ENCODE results near the gene GPC6.

Gene GPC6

DNA sequence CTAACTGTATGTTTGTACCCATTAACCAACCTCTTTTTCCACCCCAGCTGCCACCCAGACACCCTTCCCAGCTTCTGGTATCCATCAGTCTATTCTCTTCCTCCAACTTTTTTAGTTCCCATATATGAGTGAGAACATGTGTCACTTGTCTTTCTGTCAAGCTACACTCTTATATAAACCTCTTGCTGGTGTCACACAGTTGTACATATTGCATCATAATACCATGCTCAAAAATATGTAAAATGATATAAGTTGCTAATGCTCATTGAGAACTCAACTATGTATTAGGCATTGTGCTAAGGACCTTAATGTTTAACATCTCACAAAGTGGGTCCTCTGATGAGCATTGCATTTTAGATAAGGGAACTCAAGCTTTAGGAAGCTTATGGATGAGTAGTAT lies 395.4 kb downstream of the GPC6 start:
- no peak for DNase-seq

DNA sequence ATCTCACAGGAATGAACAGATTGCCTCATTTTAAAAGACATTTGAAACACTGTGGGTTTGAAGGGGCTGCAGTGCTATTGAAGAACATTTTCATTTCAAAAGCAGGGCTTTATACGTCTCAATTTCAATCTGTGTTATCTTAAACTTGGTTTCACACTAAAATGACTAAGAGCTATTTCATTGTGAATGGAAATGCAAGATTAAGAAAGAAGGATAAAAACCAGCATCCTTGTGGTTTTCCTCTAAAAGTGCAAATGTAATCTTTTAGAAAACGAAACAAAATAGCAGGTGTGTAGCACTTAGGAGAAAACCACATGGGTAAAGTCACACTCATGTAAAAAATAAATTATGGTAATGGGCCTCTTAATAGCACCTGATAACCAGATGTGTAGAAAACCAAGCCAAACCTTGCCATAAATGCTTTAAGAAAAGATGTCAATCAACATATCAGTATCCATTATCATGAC lies 397.7 kb downstream of the GPC6 start:
- DNase-seq: no peak

DNA sequence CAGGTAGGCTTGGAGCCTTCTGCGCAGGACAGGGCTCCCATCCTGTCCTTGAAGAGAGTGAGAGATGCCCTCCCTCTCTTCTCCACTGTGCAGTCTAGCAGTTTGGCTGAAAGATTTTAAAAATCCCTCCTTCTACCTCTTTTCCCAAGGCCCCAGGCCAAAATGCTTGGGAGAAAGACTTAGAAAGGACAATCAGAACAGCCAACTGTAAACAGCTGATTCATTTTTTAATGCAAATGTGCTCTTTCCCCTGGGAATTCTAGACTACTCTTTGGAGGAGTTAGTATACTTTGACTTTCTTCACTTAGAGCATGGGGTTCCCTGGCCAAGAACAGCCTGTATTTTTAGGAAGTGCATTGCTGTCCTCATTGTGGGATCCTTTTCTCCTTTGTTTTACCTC lies 398.9 kb downstream of the GPC6 start:
- DNase-seq: no peak

DNA sequence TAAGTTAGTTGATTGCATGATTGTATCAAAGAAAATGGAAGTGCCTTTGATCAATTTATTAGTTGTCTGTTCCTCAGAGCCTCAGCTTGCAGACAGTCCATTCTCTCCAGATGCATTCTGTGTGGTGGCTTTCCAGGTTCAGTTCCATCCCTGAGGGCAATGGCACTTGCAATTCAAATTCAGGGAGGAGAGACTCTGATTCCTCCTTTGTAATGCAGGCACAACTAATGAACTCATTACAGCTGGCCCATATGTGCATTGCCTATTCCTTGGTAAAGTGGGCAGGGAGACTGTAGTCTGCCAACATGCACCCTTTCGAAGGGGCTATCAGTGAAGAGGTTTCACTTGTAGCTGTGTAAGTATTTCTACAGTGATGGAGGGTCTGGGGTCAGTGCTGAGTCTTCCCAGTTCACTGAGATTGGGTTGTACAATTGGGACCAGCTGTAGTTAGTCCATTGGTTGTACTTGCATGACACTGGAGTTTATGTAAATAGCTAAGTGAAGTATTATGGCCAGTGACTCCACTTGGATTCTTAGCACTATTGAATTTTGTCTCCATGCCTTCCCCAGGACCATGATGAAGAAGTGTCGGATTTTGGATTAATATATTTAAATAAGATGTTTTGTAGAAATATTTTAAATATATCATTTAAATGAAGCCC lies 401.7 kb downstream of the GPC6 start:
- DNase-seq: no peak

DNA sequence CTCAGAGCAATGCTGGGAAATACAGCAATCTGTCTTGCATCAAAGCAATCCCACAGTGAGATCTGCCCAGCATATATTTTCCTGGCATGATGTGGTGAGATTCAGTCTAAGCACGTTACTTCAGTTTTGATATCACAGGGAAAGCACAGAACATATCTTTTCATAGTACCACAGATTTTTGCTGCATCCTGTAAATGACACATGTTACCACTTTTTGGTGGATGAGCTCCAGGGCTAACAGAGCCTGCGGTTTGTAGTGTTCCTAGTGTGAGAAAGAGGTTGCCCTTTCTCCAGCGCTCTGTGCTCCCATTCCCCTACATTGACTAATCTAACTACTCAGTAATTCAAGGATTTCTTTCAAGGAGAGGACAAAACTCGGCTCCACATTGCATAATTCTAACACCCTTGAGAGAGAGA lies 409.0 kb downstream of the GPC6 start:
- no peak for DNase-seq

DNA sequence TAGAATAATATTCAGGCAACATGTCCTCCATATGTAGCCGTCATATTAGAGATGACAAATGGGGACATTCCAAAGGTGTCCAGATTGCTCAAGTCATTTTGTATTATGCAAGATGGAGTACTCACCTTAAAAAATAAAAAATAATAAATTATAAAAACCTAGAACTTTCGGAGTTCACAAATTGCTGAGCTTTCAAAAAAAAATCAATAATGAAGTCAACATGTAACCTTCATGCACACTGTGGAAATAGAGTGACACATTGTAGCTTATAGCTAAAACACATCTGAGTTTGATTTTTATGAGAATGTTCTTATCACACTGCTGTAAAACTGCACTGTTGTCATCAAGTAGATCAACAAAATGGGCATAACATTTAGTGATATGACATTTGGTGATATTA lies 411.2 kb downstream of the GPC6 start:
- DNase-seq: no peak

DNA sequence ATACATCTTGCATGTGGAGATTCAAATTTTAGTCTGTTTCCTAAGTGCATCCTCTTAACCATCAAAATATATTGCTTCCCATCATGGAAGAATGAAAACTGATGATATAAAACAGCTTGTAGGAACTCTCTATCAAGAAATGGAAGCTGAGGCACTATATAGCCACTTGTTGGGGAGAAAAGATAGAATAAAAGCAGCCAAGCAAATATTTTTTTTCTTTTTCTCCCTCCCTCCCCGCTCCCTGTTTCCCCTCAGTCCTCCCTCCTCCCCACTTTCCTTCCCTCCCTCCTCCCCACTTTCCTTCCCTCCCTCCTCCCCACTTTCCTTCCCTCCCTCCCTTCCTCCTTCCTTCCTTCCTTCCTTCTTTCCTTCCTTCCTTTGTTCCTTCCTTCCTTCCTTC lies 413.8 kb downstream of the GPC6 start:
- no peak for DNase-seq

DNA sequence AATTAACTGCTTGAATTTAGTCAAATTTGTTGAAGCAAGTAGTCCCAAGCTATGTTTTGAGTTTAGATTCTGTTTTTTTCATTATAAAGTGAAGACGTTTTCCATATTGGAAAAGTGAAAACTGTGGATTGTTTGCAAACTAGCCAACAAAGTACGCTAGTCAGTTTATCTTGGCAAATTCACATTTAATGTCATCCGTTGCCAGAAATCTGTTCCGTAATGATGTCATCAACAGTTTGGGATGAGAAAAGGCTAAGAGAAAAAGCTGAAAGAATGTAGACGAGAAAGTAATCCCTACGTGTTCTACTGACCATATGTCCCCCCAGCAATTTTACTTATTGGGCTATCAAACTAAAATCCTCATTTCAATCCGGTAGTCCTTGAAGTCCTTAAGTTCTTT lies 419.6 kb downstream of the GPC6 start:
- no peak for DNase-seq

DNA sequence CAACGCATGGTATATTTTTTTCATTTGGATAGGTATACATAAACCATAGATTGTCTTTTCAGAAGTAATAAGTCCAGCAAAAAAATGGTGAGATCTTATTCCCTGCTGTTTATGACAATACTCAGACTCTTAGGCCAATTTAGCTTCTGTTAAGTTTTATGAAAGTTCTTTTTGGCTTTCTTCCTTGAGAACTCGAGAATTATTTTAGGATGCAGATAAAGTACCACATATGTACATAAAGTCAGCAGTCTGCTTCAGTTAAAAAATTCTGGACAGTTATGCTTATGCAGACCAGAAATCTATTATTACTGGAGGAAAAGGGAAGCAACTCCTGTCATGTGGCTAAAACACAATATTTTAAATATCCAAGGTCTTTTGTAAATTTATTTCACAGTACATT lies 422.9 kb downstream of the GPC6 start:
- no peak for DNase-seq

DNA sequence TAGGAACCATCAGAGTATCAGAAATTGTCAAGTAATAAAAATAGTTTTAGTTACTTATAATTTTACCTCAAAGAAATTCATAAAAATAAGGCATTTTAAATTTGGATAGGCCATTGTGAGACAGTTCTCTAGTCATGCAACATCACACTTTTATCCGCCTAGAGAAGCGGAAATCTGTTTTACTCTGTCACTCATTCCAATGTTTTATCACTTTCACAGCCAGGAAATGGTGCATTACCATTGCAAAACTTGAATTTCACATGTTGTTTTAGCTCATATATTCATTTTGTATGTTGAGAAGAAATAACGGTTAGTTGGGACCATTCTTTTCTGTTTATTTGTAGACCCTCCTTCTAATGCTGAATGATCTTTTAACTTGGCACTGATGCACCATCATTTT lies 427.2 kb downstream of the GPC6 start:
- no peak for DNase-seq

DNA sequence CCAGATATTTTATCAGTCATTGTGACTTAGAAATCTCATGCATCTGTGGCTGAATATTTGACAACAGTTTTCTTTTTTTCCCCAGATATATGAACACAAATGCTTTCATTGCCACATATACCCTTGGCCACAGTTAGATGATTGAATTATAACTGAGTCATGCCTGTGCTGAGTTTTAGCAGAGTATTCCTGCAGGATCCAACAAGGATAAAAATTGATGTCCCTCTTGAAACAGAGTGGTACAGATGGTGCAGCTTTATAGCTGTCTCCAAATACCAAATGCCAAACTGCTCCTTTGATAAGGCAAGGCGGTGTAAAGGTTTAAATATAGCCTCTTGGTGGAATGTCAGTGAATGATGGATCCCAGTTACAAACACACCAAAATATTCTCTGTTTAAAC lies 428.5 kb downstream of the GPC6 start:
- no peak for DNase-seq

DNA sequence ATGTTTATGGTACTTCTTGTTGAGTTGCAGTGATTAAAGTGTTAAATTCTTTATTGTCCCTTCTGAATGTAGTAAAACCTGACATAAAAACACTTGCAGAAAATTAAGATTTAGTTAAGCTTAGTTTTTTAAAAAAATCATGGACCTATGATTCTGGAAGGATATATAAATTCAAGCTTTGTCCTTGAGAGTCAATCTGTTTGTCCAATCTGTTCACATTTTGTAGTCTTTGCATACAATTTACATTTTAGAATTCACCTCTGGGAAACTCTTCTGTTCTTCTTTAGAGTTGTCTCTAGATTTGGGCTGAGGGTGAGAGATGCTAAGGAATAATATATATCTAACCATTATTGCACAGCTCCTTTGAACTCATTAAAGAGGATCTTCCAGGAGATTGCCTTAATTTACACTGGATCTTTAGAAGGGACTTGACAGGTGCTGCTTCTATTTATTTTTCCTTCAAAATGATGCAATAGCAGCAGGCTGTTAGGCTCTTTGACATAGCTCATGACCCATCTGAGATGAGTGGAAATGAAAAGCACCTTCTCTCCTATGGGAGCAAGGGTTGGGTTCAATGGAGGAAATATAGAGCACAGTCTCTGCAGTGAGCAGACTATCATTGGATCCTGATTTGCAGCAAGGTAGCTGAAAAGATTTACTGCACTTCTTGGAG lies 433.9 kb downstream of the GPC6 start:
- no peak for DNase-seq

DNA sequence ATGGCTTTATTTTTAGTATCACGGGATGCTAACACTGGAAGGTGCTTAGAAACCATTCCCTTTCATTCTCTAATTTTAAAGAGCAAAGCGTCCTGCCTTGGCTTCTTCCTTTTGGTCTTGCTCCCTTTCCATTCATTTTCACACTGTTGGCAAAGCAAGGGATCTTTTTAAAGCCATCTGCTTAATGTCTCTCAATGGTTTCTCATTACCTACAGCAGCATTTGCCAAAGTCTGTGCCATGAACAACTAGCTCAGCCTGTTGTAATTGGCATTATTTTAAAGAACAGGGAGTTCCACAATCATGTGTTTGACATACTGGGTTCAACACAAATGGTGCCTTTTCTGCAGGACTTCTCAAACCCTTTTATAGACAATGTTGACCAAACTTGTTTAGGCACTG lies 444.3 kb downstream of the GPC6 start:
- no peak for DNase-seq

DNA sequence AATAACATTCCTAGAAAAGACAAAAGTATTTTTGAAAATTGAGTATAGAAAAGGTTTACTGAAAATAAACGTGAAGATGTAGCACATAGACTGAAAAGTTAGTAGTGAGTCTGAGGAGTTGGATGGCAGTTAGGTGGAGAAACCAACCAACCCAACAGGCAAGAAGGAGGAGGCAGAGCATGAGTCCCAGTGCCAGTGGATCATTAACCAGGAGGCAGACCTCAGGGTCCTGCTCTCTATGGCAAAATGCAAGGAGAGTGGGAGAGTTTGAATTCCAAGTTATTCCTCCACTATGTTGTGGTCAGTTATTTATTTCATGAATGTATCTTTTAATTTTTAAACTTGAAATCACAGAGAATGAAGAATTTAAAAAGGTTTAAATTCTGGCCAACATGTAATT lies 446.4 kb downstream of the GPC6 start:
- DNase-seq: no peak

DNA sequence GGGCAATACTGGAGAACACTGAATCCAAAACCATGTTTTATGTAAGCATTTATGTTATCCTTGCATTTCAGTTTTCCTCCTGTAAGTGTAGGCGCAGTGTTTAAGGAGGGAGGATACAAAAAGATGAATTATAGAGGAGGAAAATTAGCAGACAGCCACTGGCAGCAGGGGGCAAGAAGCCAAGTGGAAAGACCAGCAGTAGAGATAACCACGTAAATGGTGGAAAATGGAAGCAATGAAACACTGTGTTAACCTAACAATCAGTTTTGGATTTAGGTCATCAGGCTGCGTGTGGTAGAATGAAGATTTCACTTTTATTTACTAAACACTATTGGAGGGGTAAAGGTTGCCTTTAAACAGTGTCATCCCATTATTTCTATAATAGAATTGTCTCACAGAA lies 447.3 kb downstream of the GPC6 start:
- DNase-seq: no peak

DNA sequence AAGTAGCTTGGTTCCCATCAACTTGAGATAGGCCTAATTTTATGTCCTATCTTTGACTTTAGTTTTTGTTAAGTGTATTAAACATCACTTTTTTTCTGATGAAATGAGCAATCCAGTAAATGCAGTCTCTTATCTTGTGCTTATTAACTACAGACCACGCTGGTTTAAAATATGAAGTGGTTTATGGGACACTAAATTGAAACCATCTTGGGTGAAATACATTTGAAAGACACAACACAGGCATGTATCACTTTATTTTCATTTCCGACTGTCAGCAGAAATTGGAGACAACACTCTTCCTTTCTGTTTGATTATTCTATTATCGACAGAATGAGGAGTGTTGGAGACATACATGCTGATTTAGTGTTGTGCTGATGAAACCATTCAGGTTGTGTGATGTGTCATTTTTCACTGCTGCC lies 447.7 kb downstream of the GPC6 start:
- DNase-seq: no peak

DNA sequence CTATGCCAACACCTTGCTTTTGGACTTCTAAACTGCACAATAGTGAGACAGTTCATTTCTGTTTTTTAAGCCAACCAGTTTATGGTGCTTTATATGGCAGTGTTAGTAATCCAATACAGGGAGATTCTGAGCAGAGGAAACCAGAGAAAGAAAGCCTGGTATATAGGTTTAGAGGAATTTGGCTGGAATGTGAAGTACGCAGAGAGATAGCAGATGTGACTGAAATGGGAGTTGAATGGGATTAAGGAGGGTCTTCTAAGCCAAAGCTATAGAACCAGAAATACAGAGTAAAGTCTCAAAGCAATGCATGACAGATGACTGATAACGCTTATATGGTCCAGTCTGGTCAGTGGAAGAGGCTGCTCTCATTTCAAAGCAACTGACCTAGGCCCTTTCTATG lies 453.7 kb downstream of the GPC6 start:
- DNase-seq: no peak

DNA sequence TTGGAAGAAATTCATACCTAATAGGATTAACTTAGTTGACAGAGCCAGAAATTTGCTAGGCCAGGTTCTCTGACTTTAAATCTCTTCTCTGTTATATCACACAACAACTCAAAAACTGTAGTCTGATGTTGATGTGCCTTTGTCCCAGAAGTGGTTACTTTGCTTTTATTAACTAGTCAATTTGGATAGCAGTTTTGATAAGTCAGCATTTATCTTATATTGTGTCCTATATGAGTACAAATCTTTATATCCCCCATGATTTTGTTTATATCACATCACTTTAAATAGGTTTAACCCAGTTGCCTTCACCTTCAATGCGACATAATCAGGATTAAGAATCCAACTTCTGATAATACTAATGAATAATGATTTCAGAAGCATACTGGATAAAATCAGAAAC lies 459.3 kb downstream of the GPC6 start:
- no peak for DNase-seq

DNA sequence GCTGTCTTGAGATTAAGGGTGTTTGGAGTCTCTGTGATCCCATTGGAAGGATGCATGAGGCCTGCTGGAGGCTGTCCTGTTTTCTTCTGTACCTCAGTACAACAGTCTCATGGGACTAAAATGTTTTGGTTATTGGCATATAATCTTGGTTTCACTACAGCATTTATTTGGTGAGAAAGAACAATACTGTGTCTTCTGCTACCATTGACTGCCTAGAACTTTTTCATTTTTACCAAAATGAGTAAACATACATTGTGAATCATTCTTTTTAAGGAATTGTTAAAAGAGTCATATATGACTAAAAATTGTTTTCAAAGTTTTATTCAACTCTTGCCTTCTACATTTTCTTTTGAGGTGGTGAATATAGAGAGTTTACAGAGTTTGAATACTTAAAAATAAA lies 459.8 kb downstream of the GPC6 start:
- DNase-seq: no peak

DNA sequence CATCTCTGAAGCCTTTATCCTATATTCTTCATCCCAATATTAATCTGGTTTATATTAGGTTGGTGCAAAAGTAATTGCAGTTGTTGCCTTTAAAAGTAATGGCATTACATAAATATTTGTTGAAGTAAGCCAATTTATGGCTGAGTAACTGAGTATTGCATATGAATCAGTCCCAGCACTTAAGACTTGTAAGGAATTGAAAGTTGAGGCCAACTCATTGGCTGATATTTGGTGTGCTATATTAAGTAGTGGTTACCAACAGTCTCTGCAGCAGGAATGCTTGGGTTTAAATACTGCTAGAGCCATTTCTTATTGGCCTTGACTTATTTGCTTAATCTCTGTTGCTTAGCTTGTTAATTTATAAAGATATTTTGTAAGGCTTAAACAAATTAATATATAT lies 460.7 kb downstream of the GPC6 start:
- DNase-seq: no peak

DNA sequence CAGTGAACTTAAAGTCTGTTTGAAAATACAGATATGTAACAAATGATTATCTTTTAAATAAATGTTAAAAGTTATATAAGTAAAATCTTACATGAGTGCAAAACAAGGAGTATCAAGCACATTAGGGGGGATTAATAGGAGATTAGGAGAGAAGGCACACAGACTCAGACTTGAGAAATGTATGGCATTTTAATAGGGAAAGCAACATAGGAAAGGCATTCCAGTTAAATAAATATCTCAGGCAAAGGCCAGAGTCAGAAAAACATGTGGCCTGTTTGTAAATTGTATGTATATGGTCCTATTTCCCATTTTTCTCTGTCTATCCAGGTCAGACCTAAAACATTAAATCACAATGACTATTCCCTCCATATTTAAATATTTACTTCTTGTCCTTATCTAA lies 462.7 kb downstream of the GPC6 start:
- no peak for DNase-seq

DNA sequence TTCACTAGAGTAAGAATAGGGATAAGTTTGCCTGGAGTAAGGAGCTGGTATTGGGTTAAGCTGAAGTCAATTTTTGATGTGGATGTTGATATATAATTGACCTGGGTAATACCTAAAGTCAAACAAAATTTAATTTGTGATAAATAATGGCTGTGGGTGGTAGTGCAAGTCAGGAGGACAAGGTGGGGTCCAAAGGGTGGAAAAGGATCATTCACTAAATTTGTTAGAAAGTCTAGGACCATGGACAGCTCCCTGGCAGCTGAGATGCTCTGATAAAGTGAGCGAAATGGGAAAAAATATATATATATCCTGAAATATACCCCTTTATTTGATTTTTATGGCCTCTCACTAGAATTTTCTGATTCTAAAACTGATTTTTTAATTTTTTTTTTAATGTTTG lies 463.5 kb downstream of the GPC6 start:
- no peak for DNase-seq

DNA sequence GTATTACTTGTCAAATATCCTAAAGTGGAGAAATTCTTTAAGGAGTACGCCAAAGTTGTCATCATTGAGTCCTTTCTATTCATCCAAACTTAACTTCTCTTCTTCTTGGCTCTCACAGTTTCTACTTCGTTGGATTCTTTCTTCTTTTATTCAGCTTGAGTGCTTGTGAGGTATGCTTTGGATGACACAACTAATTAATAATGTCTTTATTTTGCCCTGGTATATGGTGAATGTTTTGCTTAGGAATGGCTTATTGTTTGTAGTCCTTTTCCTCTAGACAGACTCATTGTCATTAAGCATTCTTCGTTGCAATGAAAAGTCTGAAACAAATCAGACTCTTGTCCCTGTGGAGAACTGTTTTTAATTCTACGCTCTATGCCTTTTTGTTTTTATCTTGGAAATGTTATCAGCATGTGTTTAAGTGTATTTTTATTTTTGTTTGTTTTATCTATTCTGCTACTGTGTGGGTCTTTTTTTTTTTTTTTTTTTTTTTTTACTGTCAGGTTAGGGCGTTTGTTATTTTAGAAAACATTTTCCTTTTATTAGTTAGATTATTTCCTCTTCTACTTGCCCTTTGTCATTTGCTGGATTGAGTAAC lies 471.5 kb downstream of the GPC6 start:
- DNase-seq: no peak

DNA sequence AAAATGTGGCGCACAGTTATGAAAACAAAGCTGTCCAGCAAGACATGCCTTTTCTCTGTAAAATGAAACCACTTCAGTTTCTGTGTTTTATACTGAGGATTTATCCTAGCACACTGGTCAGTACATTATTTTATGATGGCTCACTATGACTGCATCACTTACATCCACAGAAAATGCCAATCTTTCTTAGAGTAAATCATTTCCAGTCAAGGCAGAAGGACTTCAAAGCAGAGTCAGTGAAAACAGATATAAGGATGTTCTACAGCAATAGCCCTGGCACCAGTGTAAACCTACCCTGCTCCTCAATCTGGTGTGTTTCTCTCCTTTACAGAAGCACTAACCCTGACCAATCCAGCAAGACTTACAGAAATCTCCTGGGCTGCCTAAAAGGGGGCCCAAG lies 473.5 kb downstream of the GPC6 start:
- DNase-seq: no peak
